OCI-LY1 (cell line): ENCODE measurements around the gene ENDOD1.

Source experiments
- H2AFZ ChIP-seq: fragments of 200-600 bp; sonication (generic), shearing (Covaris generic); 2 replicates; pipeline ENCODE4 v1.6.0; 2014; ENCODE audit warnings: antibody characterized with exemption, mild to moderate bottlenecking, low read length
- H3F3A ChIP-seq: fragments of 200-600 bp; sonication (generic), shearing (Covaris generic); 2 replicates; pipeline ENCODE4 v1.6.0; 2014; ENCODE audit warnings: mild to moderate bottlenecking, antibody characterized with exemption, low read length, moderate library complexity; ENCODE audit not compliant: insufficient read depth
- H3K27ac ChIP-seq: fragments of 200-600 bp; sonication (generic); 2 replicates; pipeline ENCODE4 v1.5.1; 2014; ENCODE audit warnings: low read length, mixed run types, mild to moderate bottlenecking, low read depth; ENCODE audit not compliant: poor library complexity, severe bottlenecking
- H3K27me3 ChIP-seq: fragments of 200-600 bp; sonication (generic); 2 replicates; pipeline ENCODE4 v1.6.0; 2014; ENCODE audit warnings: antibody characterized with exemption, mild to moderate bottlenecking, low read length, moderate library complexity; ENCODE audit not compliant: insufficient read depth
- H3K36me3 ChIP-seq: fragments of 200-600 bp; sonication (generic); 2 replicates; pipeline ENCODE4 v1.6.1; 2014; ENCODE audit warnings: mild to moderate bottlenecking, antibody characterized with exemption, low read length, moderate library complexity, mixed read lengths; ENCODE audit not compliant: insufficient read depth
- H3K4me1 ChIP-seq: fragments of 200-600 bp; sonication (generic); 2 replicates; pipeline ENCODE4 v1.5.1; 2014; ENCODE audit warnings: mild to moderate bottlenecking, low read length, moderate library complexity; ENCODE audit not compliant: insufficient read depth, severe bottlenecking
- H3K4me2 ChIP-seq: fragments of 200-600 bp; sonication (generic), shearing (Covaris generic); 2 replicates; pipeline ENCODE4 v1.6.1; 2014; ENCODE audit warnings: low read length
- H3K4me3 ChIP-seq: fragments of 200-600 bp; sonication (generic); 2 replicates; pipeline ENCODE4 v1.5.1; 2014; ENCODE audit warnings: low read length, low read depth, mild to moderate bottlenecking, mixed read lengths; ENCODE audit not compliant: poor library complexity, severe bottlenecking
- H3K79me2 ChIP-seq: fragments of 200-600 bp; shearing (Covaris generic); 2 replicates; pipeline ENCODE4 v1.6.1; 2016; ENCODE audit warnings: mixed run types, low read length, mixed read lengths; ENCODE audit not compliant: insufficient read depth
- H3K9ac ChIP-seq: fragments of 200-600 bp; sonication (generic), shearing (Covaris generic); 2 replicates; pipeline ENCODE4 v1.6.1; 2014; ENCODE audit warnings: mild to moderate bottlenecking, low read length, mixed read lengths
- H3K9me2 ChIP-seq: fragments of 200-600 bp; sonication (generic), shearing (Covaris generic); 2 replicates; pipeline ENCODE4 v1.6.1; 2014; ENCODE audit warnings: low read depth, mild to moderate bottlenecking, low read length, mixed read lengths
- H3K9me3 ChIP-seq: fragments of 200-600 bp; shearing (Covaris generic); 2 replicates; pipeline ENCODE4 v1.6.1; 2014; ENCODE audit warnings: low read length, mixed read lengths
- H4K20me1 ChIP-seq: fragments of 200-600 bp; sonication (generic), shearing (Covaris generic); 2 replicates; pipeline ENCODE4 v1.6.0; 2016; ENCODE audit warnings: mild to moderate bottlenecking, low read length; ENCODE audit not compliant: insufficient read depth
- EZH2 ChIP-seq: fragments of 200-600 bp; sonication (generic), shearing (Covaris generic); IDR thresholded peaks from 2 replicates; pipeline ENCODE4 v1.8.0; 2017; ENCODE audit warnings: borderline replicate concordance, mixed run types, mild to moderate bottlenecking, antibody characterized with exemption, low read length, moderate library complexity, mixed read lengths
- TF ChIP-seq, protein P1 (sequence below): fragments of 200-600 bp; sonication (generic), shearing (Covaris generic); IDR thresholded peaks from 2 replicates; pipeline ENCODE4 v1.5.1; 2017; ENCODE audit warnings: mild to moderate bottlenecking, antibody characterized with exemption, low read length, moderate library complexity, mixed read lengths

ENDOD1 gene

DNA sequence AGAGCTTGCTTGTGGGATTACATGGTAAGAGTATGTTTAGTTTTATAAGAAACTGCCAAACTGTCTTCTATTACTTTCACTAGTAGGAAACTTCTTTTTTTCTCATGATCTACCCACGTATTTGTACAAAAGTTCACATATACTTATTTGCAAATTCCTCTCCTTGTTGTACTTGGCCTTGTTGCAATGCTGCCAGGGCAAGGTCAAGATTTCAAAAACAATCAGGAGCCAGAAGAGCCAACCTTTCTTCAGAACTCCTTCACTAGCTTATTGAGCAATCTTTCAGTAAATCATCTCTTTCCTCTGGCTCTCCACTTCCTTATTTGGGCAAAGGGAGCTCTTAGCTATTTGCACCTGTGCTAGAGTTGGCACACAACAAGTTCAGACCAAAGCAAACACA is 13.2 kb upstream of the ENDOD1 start:
- H4K20me1 ChIP-seq, result no peaks in the 10 kb centered on the region
- no peaks in the 10 kb centered on the region for H3K36me3 ChIP-seq
- no peaks in the 10 kb centered on the region for H3K9me3 ChIP-seq
- no peak overlapping the region for H3K4me3 ChIP-seq
- no peak overlapping the region for H3K9ac ChIP-seq
- TF ChIP-seq, protein P1, sequence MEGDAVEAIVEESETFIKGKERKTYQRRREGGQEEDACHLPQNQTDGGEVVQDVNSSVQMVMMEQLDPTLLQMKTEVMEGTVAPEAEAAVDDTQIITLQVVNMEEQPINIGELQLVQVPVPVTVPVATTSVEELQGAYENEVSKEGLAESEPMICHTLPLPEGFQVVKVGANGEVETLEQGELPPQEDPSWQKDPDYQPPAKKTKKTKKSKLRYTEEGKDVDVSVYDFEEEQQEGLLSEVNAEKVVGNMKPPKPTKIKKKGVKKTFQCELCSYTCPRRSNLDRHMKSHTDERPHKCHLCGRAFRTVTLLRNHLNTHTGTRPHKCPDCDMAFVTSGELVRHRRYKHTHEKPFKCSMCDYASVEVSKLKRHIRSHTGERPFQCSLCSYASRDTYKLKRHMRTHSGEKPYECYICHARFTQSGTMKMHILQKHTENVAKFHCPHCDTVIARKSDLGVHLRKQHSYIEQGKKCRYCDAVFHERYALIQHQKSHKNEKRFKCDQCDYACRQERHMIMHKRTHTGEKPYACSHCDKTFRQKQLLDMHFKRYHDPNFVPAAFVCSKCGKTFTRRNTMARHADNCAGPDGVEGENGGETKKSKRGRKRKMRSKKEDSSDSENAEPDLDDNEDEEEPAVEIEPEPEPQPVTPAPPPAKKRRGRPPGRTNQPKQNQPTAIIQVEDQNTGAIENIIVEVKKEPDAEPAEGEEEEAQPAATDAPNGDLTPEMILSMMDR, result no peak
- no peak for TF ChIP-seq EZH2
- H2AFZ ChIP-seq, result no peak overlapping the region
- no peaks in the 10 kb centered on the region for H3K79me2 ChIP-seq
- H3K27me3 ChIP-seq, result no peaks in the 10 kb centered on the region
- H3K4me2 ChIP-seq, result no peak overlapping the region
- no peaks in the 10 kb centered on the region for H3K9me2 ChIP-seq
- no peaks in the 10 kb centered on the region for H3K4me1 ChIP-seq
- H3F3A ChIP-seq, result no peaks in the 10 kb centered on the region
- no peak overlapping the region for H3K27ac ChIP-seq

DNA sequence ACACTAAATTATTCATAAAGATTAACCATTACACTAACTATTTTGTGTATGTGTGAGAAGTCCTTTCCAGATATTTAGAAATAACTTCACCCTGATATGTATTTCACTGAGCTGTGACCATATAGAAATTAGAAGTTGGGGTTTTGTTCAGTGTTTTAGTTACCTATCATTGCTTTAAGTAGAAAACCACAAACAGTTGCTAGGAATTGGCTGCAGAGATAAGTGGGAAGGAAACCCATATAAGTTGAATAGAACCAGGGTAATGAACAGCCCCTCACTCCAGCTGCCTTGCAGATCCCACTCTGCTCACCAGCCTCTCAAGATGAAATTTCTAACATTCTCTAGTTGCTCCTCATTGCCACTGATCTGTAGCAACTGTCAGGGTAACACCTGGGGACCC is 12.7 kb upstream of the ENDOD1 start:
- H4K20me1 ChIP-seq, result no peaks in the 10 kb centered on the region
- no peak overlapping the region for H3K4me3 ChIP-seq
- TF ChIP-seq EZH2, result no peak
- TF ChIP-seq, protein P1, result no peak
- no peaks in the 10 kb centered on the region for H3K79me2 ChIP-seq
- no peak overlapping the region for H3K4me2 ChIP-seq
- no peaks in the 10 kb centered on the region for H3K9me3 ChIP-seq
- no peaks in the 10 kb centered on the region for H3F3A ChIP-seq
- no peaks in the 10 kb centered on the region for H3K36me3 ChIP-seq
- no peak overlapping the region for H2AFZ ChIP-seq
- no peak overlapping the region for H3K27ac ChIP-seq
- no peaks in the 10 kb centered on the region for H3K27me3 ChIP-seq
- H3K9ac ChIP-seq, result no peak overlapping the region
- H3K4me1 ChIP-seq, result no peaks in the 10 kb centered on the region
- no peaks in the 10 kb centered on the region for H3K9me2 ChIP-seq

DNA sequence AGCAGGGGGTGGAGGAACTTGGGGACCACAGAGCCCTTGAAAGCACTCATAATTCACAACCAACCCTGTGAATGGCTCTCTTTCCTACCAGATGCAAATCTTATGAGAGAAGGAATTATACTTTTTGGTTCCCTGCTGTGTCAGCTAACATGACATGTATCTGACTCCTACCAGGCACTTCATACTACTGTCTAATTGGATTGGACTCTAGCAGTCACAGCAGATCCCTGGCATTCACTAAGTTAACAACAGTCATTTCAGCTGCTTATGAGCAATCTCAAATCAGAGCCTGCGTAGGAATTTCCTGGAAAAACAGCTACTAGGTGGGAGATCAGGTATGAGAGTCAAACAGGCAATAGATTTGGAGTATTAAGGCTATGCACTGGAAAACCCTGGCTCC is 11.1 kb upstream of the ENDOD1 start:
- Histone ChIP-seq H3K9me3 (no peaks in the 10 kb centered on the region), H4K20me1 (no peaks in the 10 kb centered on the region), H2AFZ (no peak overlapping the region), H3K4me2 (no peak overlapping the region), H3K9ac (no peak overlapping the region), H3K27me3 (no peaks in the 10 kb centered on the region), H3K36me3 (no peaks in the 10 kb centered on the region), H3K4me1 (no peaks in the 10 kb centered on the region), H3K79me2 (no peaks in the 10 kb centered on the region), H3K9me2 (no peaks in the 10 kb centered on the region), H3F3A (no peaks in the 10 kb centered on the region), H3K27ac (no peak overlapping the region), H3K4me3 (no peak overlapping the region)
- TF ChIP-seq, protein P1, result no peak
- TF ChIP-seq EZH2, result no peak
